ENCODE results near the gene HNRNPL. TPM values are rescaled to one million over a fixed set of nuclear protein-coding genes. Genes with fewer than 3 reads are reported as not detected.

The HNRNPL gene
- total RNA-seq, 1 experiment from 2014 or later = 710 TPM

DNA sequence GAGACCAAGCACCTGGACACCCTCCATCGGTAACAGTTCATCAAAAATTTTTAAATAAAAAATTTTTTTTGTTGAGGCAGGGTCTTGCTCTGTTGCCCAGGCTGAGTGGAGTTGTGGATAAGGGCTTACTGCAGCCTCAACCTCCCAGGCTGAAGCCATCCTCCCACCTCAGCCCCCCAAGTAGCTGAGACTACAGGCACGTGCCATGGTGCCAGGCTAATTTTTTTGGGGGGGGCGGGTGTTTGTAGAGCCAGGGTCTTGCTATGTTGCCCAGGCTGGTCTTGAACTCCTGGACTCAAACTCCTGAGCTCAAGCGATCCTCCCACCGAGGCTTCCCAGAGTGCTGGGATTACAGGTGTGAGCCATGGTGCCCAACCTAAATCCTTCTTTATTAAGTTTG lies 56.1 kb downstream of the HNRNPL start:
- Mint-ChIP-seq H3K27ac (no peak overlapping the region), H3K27me3 (ENCODE audit: low read depth) (peaks cover 2% of the 10 kb centered on the region; the same call in 1 of the 2 replicates)

More for the DNA sequence above, 56.1 kb downstream of the HNRNPL start:
- Histone ChIP-seq H3K23me2 (ENCODE audit: insufficient read length, low read depth, low read length, poor library complexity, severe bottlenecking) (no peaks in the 10 kb centered on the region), H3K18ac (ENCODE audit: insufficient read length, low read depth, low read length) (no peak overlapping the region), H3K79me2 (ENCODE audit: insufficient read depth, low read length) (no peaks in the 10 kb centered on the region), H2AFZ (ENCODE audit: low read length) (no peak overlapping the region), H2BK120ac (ENCODE audit: low read depth, low read length, poor library complexity, severe bottlenecking) (no peak overlapping the region), H2BK15ac (ENCODE audit: low read depth, low read length) (no peak overlapping the region), H3K14ac (ENCODE audit: insufficient read depth, low read length) (no peak overlapping the region), H3K79me1 (ENCODE audit: insufficient read depth, low read depth, low read length, poor library complexity, severe bottlenecking) (no peaks in the 10 kb centered on the region), H3T11ph (ENCODE audit: low read length) (no peak overlapping the region), H2BK5ac (ENCODE audit: insufficient read length, low read length) (no peak overlapping the region), H3K9ac (ENCODE audit: extremely low read depth, insufficient read length, low read length) (no peak overlapping the region), H3K4me1 (ENCODE audit: insufficient read depth, low read length) (0 out of 2 replicates have a peak, but pooled peaks cover 3% of the 10 kb centered on the region), H4K91ac (ENCODE audit: insufficient read length, low read depth, low read length) (no peak overlapping the region), H3K23ac (ENCODE audit: insufficient read length, low read depth, low read length) (no peak overlapping the region), H3K4me2 (ENCODE audit: insufficient read depth, insufficient read length, low read length) (no peak overlapping the region), H2BK12ac (ENCODE audit: insufficient read length, low read depth, low read length) (no peak overlapping the region), H3K56ac (ENCODE audit: insufficient read length, low read depth, low read length) (no peak overlapping the region), H3K9me3 (ENCODE audit: control insufficient read depth, low read depth, low read length) (no peaks in the 10 kb centered on the region), H2AK5ac (ENCODE audit: insufficient read length, low read length) (no peak overlapping the region), H3K27ac (ENCODE audit: insufficient read length, low read depth, low read length) (no peak overlapping the region), H3K4ac (ENCODE audit: low read depth, low read length) (no peak overlapping the region), H3K27me3 (ENCODE audit: insufficient read depth, low read length) (no peaks in the 10 kb centered on the region), H2BK20ac (ENCODE audit: low read depth, low read length, poor library complexity, severe bottlenecking) (no peak overlapping the region), H4K5ac (ENCODE audit: insufficient read length, low read depth, low read length) (no peak overlapping the region), H4K20me1 (ENCODE audit: control insufficient read depth, insufficient read depth, insufficient read length) (no peaks in the 10 kb centered on the region), H4K8ac (replicated peaks; ENCODE audit: insufficient read length, low read depth, low read length) (no peak overlapping the region)
- no peak for DNase-seq
- H3K4me1 Mint-ChIP-seq = peaks cover 4 to 7% of the 10 kb centered on the region in 2 experiments
- WGBS (ENCODE audit: extremely low coverage, insufficient read length, low lambda C conversion rate) = no CpG with 5 or more reads among the region's 5 CpGs
- H3K9me3 Mint-ChIP-seq = peaks cover 0 to 5% of the 10 kb centered on the region in 2 experiments; a peak in 3 of 5 replicates
- no peaks in the 10 kb centered on the region for H3K36me3 Mint-ChIP-seq (ENCODE audit: insufficient read depth in 1 of 3, low read depth in 3 of 3)
- no peak for TF ChIP-seq CTCF (conservative IDR thresholded peaks at IDR 0.05)
- no peak overlapping the region for H3K4me3 Mint-ChIP-seq
